Measurements from ENCODE around the gene PCLO. TPM values are rescaled to one million over a fixed set of nuclear protein-coding genes. Genes with fewer than 3 reads are reported as not detected.
"Not testable (repeated sequence)": the region's sequence is repeated elsewhere in the genome, so short reads cannot be mapped to it uniquely, and the experiment has no call there.

PCLO gene
- polyA plus RNA-seq, 1 donor, result 0.29 TPM

GRCh38 chr7:83142365-83142764, 20.3 kb downstream of the PCLO start:
- no peak for DNase-seq (ENCODE audit: low read depth)

- DNase-seq (ENCODE audit: low read depth), result no peak
Observed at GRCh38 chr7:83141927-83142326, 20.8 kb downstream of the PCLO start.

- no peak for DNase-seq (ENCODE audit: low read depth)
Observed at GRCh38 chr7:83130623-83131545, 31.8 kb downstream of the PCLO start.

- no peak for DNase-seq (ENCODE audit: low read depth)
Observed at GRCh38 chr7:83130191-83130590, 32.5 kb downstream of the PCLO start.

- DNase-seq (ENCODE audit: low read depth), result no peak
Observed at GRCh38 chr7:83119494-83119893, 43.2 kb downstream of the PCLO start.

- no peak for DNase-seq (ENCODE audit: low read depth)
Observed at GRCh38 chr7:83119026-83119382, 43.7 kb downstream of the PCLO start.

- no peak for DNase-seq (ENCODE audit: low read depth)
Observed at GRCh38 chr7:83118347-83119025, 44.2 kb downstream of the PCLO start.

- no peak for DNase-seq (ENCODE audit: low read depth)
Observed at GRCh38 chr7:83117466-83117865, 45.2 kb downstream of the PCLO start.

GRCh38 chr7:83111391-83111790, 51.3 kb downstream of the PCLO start:
- DNase-seq (ENCODE audit: low read depth), result no peak

- DNase-seq (ENCODE audit: low read depth), result no peak
Observed at GRCh38 chr7:83109352-83109751, 53.3 kb downstream of the PCLO start.

GRCh38 chr7:83105948-83106347, 56.7 kb downstream of the PCLO start:
- no peak for DNase-seq (ENCODE audit: low read depth)

GRCh38 chr7:83105063-83105462, 57.6 kb downstream of the PCLO start:
- DNase-seq (ENCODE audit: low read depth), result no peak

- DNase-seq (ENCODE audit: low read depth), result no peak
Observed at GRCh38 chr7:83101530-83101929, 61.2 kb downstream of the PCLO start.

- DNase-seq (ENCODE audit: low read depth), result no peak
Observed at GRCh38 chr7:83096065-83096580, 66.6 kb downstream of the PCLO start.

GRCh38 chr7:83085299-83085698, 77.4 kb downstream of the PCLO start:
- DNase-seq (ENCODE audit: low read depth), result no peak

GRCh38 chr7:83079879-83080278, 82.8 kb downstream of the PCLO start:
- not testable (repeated sequence) for DNase-seq (ENCODE audit: low read depth)

- DNase-seq (ENCODE audit: low read depth), result no peak
Observed at GRCh38 chr7:83077328-83077727, 85.4 kb downstream of the PCLO start.

- no peak for DNase-seq (ENCODE audit: low read depth)
Observed at GRCh38 chr7:83072576-83073517, 89.8 kb downstream of the PCLO start.

- no peak for DNase-seq (ENCODE audit: low read depth)
Observed at GRCh38 chr7:83065714-83066113, 97.0 kb downstream of the PCLO start.

GRCh38 chr7:83060218-83060617, 102.5 kb downstream of the PCLO start:
- no peak for DNase-seq (ENCODE audit: low read depth)

- no peak for DNase-seq (ENCODE audit: low read depth)
Observed at GRCh38 chr7:83058667-83059066, 104.0 kb downstream of the PCLO start.

GRCh38 chr7:83055197-83055596, 107.5 kb downstream of the PCLO start:
- DNase-seq (ENCODE audit: low read depth), result no peak
